ENCODE results near the gene GRAMD1B. TPM values are rescaled to one million over a fixed set of nuclear protein-coding genes. Genes with fewer than 3 reads are reported as not detected.

Gene GRAMD1B
- total RNA-seq, 4 donors from 2014 or later = 5.1 to 10.5 (median 8.4) TPM

- TF ChIP-seq CTCF (IDR thresholded peaks at IDR 0.05; ENCODE audit: low read depth) = no peak
These were observed 102.1 kb downstream of the GRAMD1B start for GRCh38 chr11:123532131-123532530.

GRCh38 chr11:123535401-123535800 lies 105.3 kb downstream of the GRAMD1B start:
- no peak for TF ChIP-seq CTCF (IDR thresholded peaks at IDR 0.05; ENCODE audit: low read depth)

- TF ChIP-seq CTCF (IDR thresholded peaks at IDR 0.05; ENCODE audit: low read depth) = no peak
These were observed 106.8 kb downstream of the GRAMD1B start for GRCh38 chr11:123536690-123537437.

GRCh38 chr11:123537726-123538125 lies 107.7 kb downstream of the GRAMD1B start:
- TF ChIP-seq CTCF (IDR thresholded peaks at IDR 0.05; ENCODE audit: low read depth) = no peak

- TF ChIP-seq CTCF (IDR thresholded peaks at IDR 0.05; ENCODE audit: low read depth) = no peak
These were observed 113.7 kb downstream of the GRAMD1B start for GRCh38 chr11:123543797-123544196.

- TF ChIP-seq CTCF (IDR thresholded peaks at IDR 0.05; ENCODE audit: low read depth) = no peak
These were observed 114.7 kb downstream of the GRAMD1B start for GRCh38 chr11:123544631-123545375.

GRCh38 chr11:123545726-123546270 lies 115.7 kb downstream of the GRAMD1B start:
- TF ChIP-seq CTCF (IDR thresholded peaks at IDR 0.05; ENCODE audit: low read depth) = no peak
